IMR-90 (cell line): Measurements from ENCODE around the gene MLXIPL. TPM values are rescaled to one million over a fixed set of nuclear protein-coding genes. Genes with fewer than 3 reads are reported as not detected.
A peak's percentile ranks its signal among the peaks of the same experiment; 100 is the strongest.

Source experiments
- ATAC-seq: fragments of 200-7000 bp; cut with Tn5 transposase; 2 replicates; pipeline ENCODE4 v1.9.1; 2020; ENCODE audit warnings: low read depth, mild to moderate bottlenecking, moderate library complexity
- Bru-seq: library from RNA; stranded (reverse); fragments of 400-500 nt; gene quantifications from one replicate; lab custom pipeline; 2021; lab: Mats Ljungman, UMichigan
- BruChase-seq, 2 experiments: library from RNA; stranded (reverse); fragments of 400-500 nt; gene quantifications; one replicate each; lab custom pipeline; 2021; lab: Mats Ljungman, UMichigan
- BruUV-seq: library from RNA; stranded (reverse); fragments of 400-500 nt; replicated peaks from 2 replicates; lab custom pipeline; 2021; lab: Mats Ljungman, UMichigan
- CTCF ChIA-PET: fragments of 300-600 bp; formaldehyde crosslinking; extraction: SDS; loops from one replicate; lab custom pipeline; 2021; ENCODE audit warnings: antibody characterized with exemption; lab: Yijun Ruan, JAX
- POLR2A ChIA-PET: fragments of 300-600 bp; sonication (Branson Sonifier 250); formaldehyde crosslinking; loops from one replicate; lab custom pipeline; 2022; ENCODE audit warnings: antibody characterized with exemption; ENCODE audit not compliant: unreplicated experiment; lab: Charles Lee
- DNase-seq: peaks from one replicate; pipeline ENCODE4 v3.0.0; 2013
- H2AFZ ChIP-seq: replicated peaks from 2 replicates; pipeline ENCODE3; 2013; ENCODE audit warnings: low read length, mild to moderate bottlenecking; ENCODE audit not compliant: poor library complexity
- H2AK5ac ChIP-seq: 2 replicates; pipeline ENCODE4 v1.6.1; 2013; ENCODE audit warnings: low read depth, low read length, inconsistent platforms
- H2AK9ac ChIP-seq: replicated peaks from 2 replicates; pipeline ENCODE3; 2013; ENCODE audit warnings: mild to moderate bottlenecking, low read depth, low read length, moderate library complexity; ENCODE audit not compliant: poor library complexity
- H2BK120ac ChIP-seq: 2 replicates; pipeline ENCODE4 v1.6.1; 2013; ENCODE audit warnings: low read depth, low read length, inconsistent platforms
- H2BK15ac ChIP-seq: 3 replicates; pipeline ENCODE4 v1.6.1; 2013; ENCODE audit warnings: low read depth, low read length, inconsistent platforms
- H2BK20ac ChIP-seq: 2 replicates; pipeline ENCODE4 v1.6.1; 2013; ENCODE audit warnings: low read depth, mild to moderate bottlenecking, inconsistent platforms, low read length, moderate library complexity
- H2BK5ac ChIP-seq: 2 replicates; pipeline ENCODE4 v1.6.1; 2013; ENCODE audit warnings: mild to moderate bottlenecking, low read depth, low read length, inconsistent platforms; ENCODE audit not compliant: poor library complexity, severe bottlenecking
- H3K14ac ChIP-seq: replicated peaks from 2 replicates; pipeline ENCODE4 v1.6.1; 2013; ENCODE audit warnings: low read depth, low read length, inconsistent platforms
- H3K18ac ChIP-seq: 2 replicates; pipeline ENCODE4 v1.6.1; 2013; ENCODE audit warnings: low read depth, low read length, control low read depth
- H3K23ac ChIP-seq: 2 replicates; pipeline ENCODE4 v1.6.1; 2013; ENCODE audit warnings: low read depth, low read length, inconsistent platforms
- H3K27ac ChIP-seq: 2 replicates; pipeline ENCODE4 v1.5.1; 2013; ENCODE audit warnings: mild to moderate bottlenecking, control low read depth, low read length; ENCODE audit not compliant: insufficient read depth
- H3K27me3 ChIP-seq: 2 replicates; pipeline ENCODE4 v1.6.1; 2013; ENCODE audit warnings: low read length; ENCODE audit not compliant: control insufficient read depth, insufficient read depth
- H3K36me3 ChIP-seq: 2 replicates; pipeline ENCODE4 v1.6.1; 2013; ENCODE audit warnings: low read length, mixed read lengths; ENCODE audit not compliant: control insufficient read depth, insufficient read depth
- H3K4ac ChIP-seq: 2 replicates; pipeline ENCODE4 v1.6.1; 2013; ENCODE audit warnings: low read depth, low read length, inconsistent platforms
- H3K4me1 ChIP-seq: 2 replicates; pipeline ENCODE4 v1.6.1; 2013; ENCODE audit warnings: low read length, mixed read lengths; ENCODE audit not compliant: control insufficient read depth, insufficient read depth
- H3K4me2 ChIP-seq: 2 replicates; pipeline ENCODE4 v1.6.1; 2013; ENCODE audit warnings: low read depth, mild to moderate bottlenecking, control low read depth, low read length, moderate library complexity
- H3K4me3 ChIP-seq: 2 replicates; pipeline ENCODE4 v1.5.1; 2013; ENCODE audit warnings: low read depth, mild to moderate bottlenecking, control low read depth, low read length, moderate library complexity; ENCODE audit not compliant: insufficient read depth
- H3K56ac ChIP-seq: 2 replicates; pipeline ENCODE4 v1.6.1; 2013; ENCODE audit warnings: low read length, inconsistent platforms; ENCODE audit not compliant: insufficient read depth; ENCODE audit errors: extremely low read depth
- H3K79me1 ChIP-seq, 2 experiments: 2 replicates each; pipeline ENCODE4 v1.6.1; 2013; ENCODE audit warnings: low read length in 2 of 2, inconsistent platforms in 1 of 2, low read depth in 1 of 2
- H3K9ac ChIP-seq: 2 replicates; pipeline ENCODE4 v1.6.1; 2013; ENCODE audit warnings: low read depth, low read length, control low read depth
- H3K9me1 ChIP-seq: 2 replicates; pipeline ENCODE4 v1.6.1; 2013; ENCODE audit warnings: low read length, inconsistent platforms; ENCODE audit not compliant: insufficient read depth
- H3K9me3 ChIP-seq: 2 replicates; pipeline ENCODE4 v1.6.1; 2013; ENCODE audit warnings: low read length; ENCODE audit not compliant: control insufficient read depth, insufficient read depth
- H4K20me1 ChIP-seq: 2 replicates; pipeline ENCODE4 v1.6.1; 2013; ENCODE audit warnings: low read length, inconsistent platforms; ENCODE audit not compliant: insufficient read depth
- H4K5ac ChIP-seq: 2 replicates; pipeline ENCODE4 v1.6.1; 2013; ENCODE audit warnings: mild to moderate bottlenecking, low read depth, low read length, control low read depth
- H4K8ac ChIP-seq, 2 experiments: 2 replicates each; pipeline ENCODE4 v1.6.1; 2013; ENCODE audit warnings: low read depth in 2 of 2, low read length in 2 of 2, control low read depth in 1 of 2, inconsistent platforms in 1 of 2
- H4K91ac ChIP-seq: 2 replicates; pipeline ENCODE4 v1.6.1; 2013; ENCODE audit warnings: low read depth, low read length, inconsistent platforms; ENCODE audit not compliant: insufficient read depth
- BHLHE40 ChIP-seq: fragments of 150-350 bp; IDR thresholded peaks from 2 replicates; pipeline ENCODE4 v1.6.1; 2016; ENCODE audit warnings: mild to moderate bottlenecking, low read depth, low read length
- CEBPB ChIP-seq: IDR thresholded peaks from 2 replicates; pipeline ENCODE4 v1.6.1; 2012; ENCODE audit warnings: low read depth, low read length, improper control_type of control experiment
- FOS ChIP-seq: fragments of 150-350 bp; IDR thresholded peaks from 2 replicates; pipeline ENCODE4 v1.6.1; 2016; ENCODE audit warnings: low read depth, low read length
- MAZ ChIP-seq: IDR thresholded peaks from 2 replicates; pipeline ENCODE4 v1.6.1; 2012; ENCODE audit warnings: low read depth, mild to moderate bottlenecking, low read length, improper control_type of control experiment, moderate library complexity, borderline replicate concordance
- MXI1 ChIP-seq: IDR thresholded peaks from 2 replicates; pipeline ENCODE4 v1.6.1; 2012; ENCODE audit warnings: low read depth, mild to moderate bottlenecking, low read length, moderate library complexity, borderline replicate concordance
- NFE2L2 ChIP-seq: fragments of 150-350 bp; IDR thresholded peaks from 2 replicates; pipeline ENCODE4 v1.6.1; 2016; ENCODE audit warnings: low read depth, mild to moderate bottlenecking, low read length
- RAD21 ChIP-seq: IDR thresholded peaks from 2 replicates; pipeline ENCODE4 v1.6.1; 2012; ENCODE audit warnings: low read length, improper control_type of control experiment
- RCOR1 ChIP-seq: IDR thresholded peaks from 2 replicates; pipeline ENCODE4 v1.6.1; 2012; ENCODE audit warnings: mild to moderate bottlenecking, low read length, improper control_type of control experiment; ENCODE audit not compliant: insufficient replicate concordance
- RFX5 ChIP-seq: IDR thresholded peaks from 2 replicates; pipeline ENCODE4 v1.8.0; 2012; ENCODE audit warnings: low read depth, mild to moderate bottlenecking, low read length, moderate library complexity
- SMC3 ChIP-seq: fragments of 150-350 bp; IDR thresholded peaks from 2 replicates; pipeline ENCODE4 v1.6.1; 2016; ENCODE audit warnings: low read depth, mild to moderate bottlenecking, antibody characterized with exemption, low read length, moderate library complexity
- WGBS, 2 experiments: methylation state at CpG; one replicate each; pipeline versions ENCODE4 v1.1.5 to v1.1.7; 2013; ENCODE audit warnings: missing lambda C conversion rate in 2 of 2; ENCODE audit not compliant: insufficient read length in 1 of 2; ENCODE audit errors: extremely low coverage in 2 of 2; 5-methylcytosine and 5-hydroxymethylcytosine counted together
- dilution Hi-C: fragments of 300-500 bp; cut with HindIII; formaldehyde crosslinking; loops from one replicate; pipeline ENCODE4 v1.14.3; 2018; ENCODE audit warnings: low sequenced_read_pairs; ENCODE audit not compliant: unreplicated experiment
- in situ Hi-C: fragments of 300-500 bp; cut with MboI; formaldehyde crosslinking; loops from 3 replicates; pipeline ENCODE4 v1.14.3; 2019; ENCODE audit warnings: low sequenced_read_pairs, inconsistent platforms, mixed read lengths
- intact Hi-C: fragments of 100-400 bp; cut with micrococcal nuclease; formaldehyde crosslinking; loops from 2 replicates; pipeline ENCODE4 v1.10.0; 2022
- long read RNA-seq: library from polyadenylated mRNA; unstranded; transcript quantifications from one replicate; pipeline ENCODE4 v2.0.0, GENCODE V29; 2021; ENCODE audit not compliant: unreplicated experiment
- polyA plus RNA-seq, 3 experiments: library from polyadenylated mRNA; depleted of rRNA; stranded (reverse); fragments of >200 nt; gene quantifications; 2 replicates each; pipeline ENCODE4 v1.2.3, GENCODE V29; 2012; ENCODE audit warnings: low replicate concordance in 1 of 3
- total RNA-seq: library from RNA; depleted of rRNA; stranded (reverse); fragments of >200 nt; gene quantifications from 2 replicates; pipeline ENCODE4 v1.2.3, GENCODE V29; 2012; rRNA removed
- TF ChIP-seq, protein P1 (sequence below): conservative IDR thresholded peaks from 2 replicates; pipeline ENCODE4 v1.5.1; 2012; ENCODE audit warnings: mild to moderate bottlenecking, low read depth, low read length, improper control_type of control experiment

MLXIPL gene, protein sequence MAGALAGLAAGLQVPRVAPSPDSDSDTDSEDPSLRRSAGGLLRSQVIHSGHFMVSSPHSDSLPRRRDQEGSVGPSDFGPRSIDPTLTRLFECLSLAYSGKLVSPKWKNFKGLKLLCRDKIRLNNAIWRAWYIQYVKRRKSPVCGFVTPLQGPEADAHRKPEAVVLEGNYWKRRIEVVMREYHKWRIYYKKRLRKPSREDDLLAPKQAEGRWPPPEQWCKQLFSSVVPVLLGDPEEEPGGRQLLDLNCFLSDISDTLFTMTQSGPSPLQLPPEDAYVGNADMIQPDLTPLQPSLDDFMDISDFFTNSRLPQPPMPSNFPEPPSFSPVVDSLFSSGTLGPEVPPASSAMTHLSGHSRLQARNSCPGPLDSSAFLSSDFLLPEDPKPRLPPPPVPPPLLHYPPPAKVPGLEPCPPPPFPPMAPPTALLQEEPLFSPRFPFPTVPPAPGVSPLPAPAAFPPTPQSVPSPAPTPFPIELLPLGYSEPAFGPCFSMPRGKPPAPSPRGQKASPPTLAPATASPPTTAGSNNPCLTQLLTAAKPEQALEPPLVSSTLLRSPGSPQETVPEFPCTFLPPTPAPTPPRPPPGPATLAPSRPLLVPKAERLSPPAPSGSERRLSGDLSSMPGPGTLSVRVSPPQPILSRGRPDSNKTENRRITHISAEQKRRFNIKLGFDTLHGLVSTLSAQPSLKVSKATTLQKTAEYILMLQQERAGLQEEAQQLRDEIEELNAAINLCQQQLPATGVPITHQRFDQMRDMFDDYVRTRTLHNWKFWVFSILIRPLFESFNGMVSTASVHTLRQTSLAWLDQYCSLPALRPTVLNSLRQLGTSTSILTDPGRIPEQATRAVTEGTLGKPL
- not detected in 2 replicates for total RNA-seq
- not detected in 2 replicates for polyA plus RNA-seq (2012; rRNA removed)
- polyA plus RNA-seq (2012; cell fraction: cytosol; rRNA removed) = not detected in 2 replicates
- 0.03 TPM in 1 of 2 replicates, not detected in the other for polyA plus RNA-seq (2012; cell fraction: nucleus; rRNA removed; ENCODE audit: low replicate concordance)
- percentile 4 among the genes with signal in this experiment for Bru-seq, nascent RNA
- BruChase-seq, experiment 1, labeled RNA remaining after a 6-hour chase = percentile 11 among the genes with signal in this experiment
- percentile 6 among the genes with signal in this experiment for BruChase-seq, experiment 2, labeled RNA remaining after a 2-hour chase
- long read RNA-seq = 0 reads

DNA sequence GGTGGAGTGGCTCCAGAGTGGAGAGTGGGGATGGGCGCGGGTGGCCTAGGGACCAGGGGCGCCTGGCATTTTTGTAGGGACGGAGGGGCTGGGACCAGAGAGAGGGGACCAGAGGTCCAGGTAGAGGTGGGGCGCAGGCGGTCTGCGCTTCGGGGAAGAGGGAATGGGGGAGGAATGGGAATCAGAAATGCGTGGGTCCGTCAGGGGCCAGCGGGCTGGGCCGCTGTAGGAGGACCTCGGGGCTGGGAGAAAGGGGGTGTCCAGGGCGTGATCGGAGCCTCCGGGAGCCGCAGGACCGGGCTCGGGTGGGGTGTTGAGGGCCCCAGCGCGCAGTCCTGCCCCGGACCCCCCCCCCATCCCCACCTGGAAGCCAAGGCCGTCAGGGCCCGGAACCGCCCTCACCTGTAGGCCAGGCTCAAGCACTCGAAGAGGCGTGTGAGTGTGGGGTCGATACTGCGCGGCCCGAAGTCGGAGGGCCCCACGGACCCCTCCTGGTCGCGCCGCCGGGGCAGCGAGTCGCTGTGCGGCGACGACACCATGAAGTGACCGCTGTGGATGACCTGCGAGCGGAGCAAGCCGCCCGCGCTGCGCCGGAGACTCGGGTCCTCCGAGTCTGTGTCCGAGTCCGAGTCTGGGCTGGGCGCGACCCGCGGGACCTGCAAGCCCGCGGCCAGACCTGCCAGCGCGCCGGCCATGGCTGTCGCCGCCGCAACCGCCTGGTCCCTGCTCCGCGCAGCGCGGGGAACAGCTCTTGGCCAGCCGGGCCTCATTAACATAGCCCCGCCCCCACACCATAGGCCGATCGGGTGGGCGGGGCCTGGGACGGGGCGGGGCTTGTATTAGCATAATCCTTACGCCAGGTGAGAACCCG is at the start of gene MLXIPL:
TSS of gene MLXIPL (minus strand) at position 725 of the 871 bp plus-strand sequence. CDS start at position 695, 30 bp downstream.
- no peak within 1 kb of the TSS for H2AK5ac ChIP-seq
- no peak within 1 kb of the TSS for H3K4ac ChIP-seq
- ChIA-PET POLR2A (no interaction called here), CTCF (interaction anchor here (1.1 kb wide), 1 partner anchor 102 kb away, joined by 3 read pairs; no protein-coding TSS in a partner anchor)
- H3K79me1 ChIP-seq = no peaks in the 10 kb centered on the region
- peak; percentile 95 for ATAC-seq
- no peak within 1 kb of the TSS for H4K8ac ChIP-seq
- H3K36me3 ChIP-seq = no peaks in the 10 kb centered on the region
- dilution Hi-C loops (no loop called here), in situ Hi-C loops (no loop called here), intact Hi-C loops (no loop called here)
- DNase-seq = no peak
- H4K20me1 ChIP-seq = no peaks in the 10 kb centered on the region
- H3K14ac ChIP-seq = no peak within 1 kb of the TSS
- no TSS peak for BruUV-seq
- no peak within 1 kb of the TSS for H4K5ac ChIP-seq
- no peak within 1 kb of the TSS for H2BK5ac ChIP-seq
- H2BK120ac ChIP-seq = no peak within 1 kb of the TSS
- no peaks in the 10 kb centered on the region for H3K9me1 ChIP-seq
- H3K18ac ChIP-seq = no peak within 1 kb of the TSS
- no peak within 1 kb of the TSS for H3K9ac ChIP-seq
- H2BK20ac ChIP-seq = no peak within 1 kb of the TSS
- no peak within 1 kb of the TSS for H3K27ac ChIP-seq
- no peak within 1 kb of the TSS for H2BK15ac ChIP-seq
- no peak within 1 kb of the TSS for H3K56ac ChIP-seq
- H3K4me2 ChIP-seq = peak within 1 kb of the TSS; percentile 77
- peaks cover 71% of the 10 kb centered on the region for H3K27me3 ChIP-seq
- H3K4me1 ChIP-seq = peaks cover 5% of the 10 kb centered on the region; the same call in 1 of the 2 replicates
- H4K91ac ChIP-seq = no peak within 1 kb of the TSS
- H2AK9ac ChIP-seq = no peak within 1 kb of the TSS
- 2% methylated on average over 32 of the region's 80 CpGs; no CpG with 5 or more reads in 1 of the 2 experiments for WGBS, 2 experiments
- no peaks in the 10 kb centered on the region for H3K9me3 ChIP-seq
- peak within 1 kb of the TSS; percentile 46 for H3K4me3 ChIP-seq
- no peak within 1 kb of the TSS; the same call in 1 of the 2 replicates for H3K23ac ChIP-seq
- H2AFZ ChIP-seq = peak within 1 kb of the TSS; percentile 64
- no peak for TF ChIP-seq SMC3
- no peak for TF ChIP-seq CEBPB
- TF ChIP-seq, protein P1, sequence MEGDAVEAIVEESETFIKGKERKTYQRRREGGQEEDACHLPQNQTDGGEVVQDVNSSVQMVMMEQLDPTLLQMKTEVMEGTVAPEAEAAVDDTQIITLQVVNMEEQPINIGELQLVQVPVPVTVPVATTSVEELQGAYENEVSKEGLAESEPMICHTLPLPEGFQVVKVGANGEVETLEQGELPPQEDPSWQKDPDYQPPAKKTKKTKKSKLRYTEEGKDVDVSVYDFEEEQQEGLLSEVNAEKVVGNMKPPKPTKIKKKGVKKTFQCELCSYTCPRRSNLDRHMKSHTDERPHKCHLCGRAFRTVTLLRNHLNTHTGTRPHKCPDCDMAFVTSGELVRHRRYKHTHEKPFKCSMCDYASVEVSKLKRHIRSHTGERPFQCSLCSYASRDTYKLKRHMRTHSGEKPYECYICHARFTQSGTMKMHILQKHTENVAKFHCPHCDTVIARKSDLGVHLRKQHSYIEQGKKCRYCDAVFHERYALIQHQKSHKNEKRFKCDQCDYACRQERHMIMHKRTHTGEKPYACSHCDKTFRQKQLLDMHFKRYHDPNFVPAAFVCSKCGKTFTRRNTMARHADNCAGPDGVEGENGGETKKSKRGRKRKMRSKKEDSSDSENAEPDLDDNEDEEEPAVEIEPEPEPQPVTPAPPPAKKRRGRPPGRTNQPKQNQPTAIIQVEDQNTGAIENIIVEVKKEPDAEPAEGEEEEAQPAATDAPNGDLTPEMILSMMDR = no peak
- no peak for TF ChIP-seq RFX5
- no peak for TF ChIP-seq MXI1
- TF ChIP-seq MAZ = no peak
- TF ChIP-seq FOS = no peak
- TF ChIP-seq NFE2L2 = no peak
- TF ChIP-seq RCOR1 = no peak
- no peak for TF ChIP-seq BHLHE40
- TF ChIP-seq RAD21 = no peak
